ENCODE results near the gene SLC30A9.
A peak's percentile ranks its signal among the peaks of the same experiment; 100 is the strongest.

The SLC30A9 gene

DNA sequence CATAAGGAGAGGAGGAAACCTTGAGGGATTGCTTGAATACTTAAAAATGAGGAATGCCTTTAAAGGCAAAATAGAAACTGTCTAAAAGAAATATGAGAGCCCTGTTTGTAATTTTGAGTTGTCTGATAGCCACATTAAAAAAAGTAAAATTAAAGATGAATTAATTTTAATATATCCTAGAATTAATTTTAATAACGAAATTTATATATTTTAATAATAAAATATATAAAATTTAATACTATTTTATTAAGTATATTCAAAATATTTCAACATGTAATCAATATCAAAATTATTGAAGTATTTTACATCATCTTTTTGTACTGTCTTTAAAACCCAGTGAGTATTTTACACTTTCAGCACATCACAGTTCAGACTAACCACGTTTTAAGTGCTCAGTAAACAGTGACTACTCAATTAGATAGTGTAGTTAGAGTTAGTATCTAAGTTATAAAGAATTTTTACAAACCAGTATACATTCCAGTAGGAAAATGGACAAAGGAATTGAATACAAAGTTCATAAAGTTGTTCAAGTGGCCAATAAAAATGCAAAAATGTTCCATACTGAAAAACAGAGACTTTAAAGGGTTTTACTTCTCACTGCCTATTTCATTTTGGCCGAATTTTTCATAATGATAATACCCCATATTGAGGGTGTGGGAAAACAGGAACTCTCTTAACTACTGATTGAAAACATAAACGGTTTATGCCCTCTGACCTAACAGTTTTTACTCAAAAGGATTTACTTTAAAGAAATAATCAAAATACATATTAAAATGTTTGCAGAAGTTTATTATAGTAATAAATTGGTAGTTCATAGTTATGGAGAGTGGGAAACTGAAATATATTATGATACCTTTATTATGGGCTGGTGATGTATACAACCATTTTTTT is 2.9 kb downstream of the SLC30A9 start:
- no peak for TF ChIP-seq EZH2phosphoT487 (conservative IDR thresholded peaks at IDR 0.05; ENCODE audit: low read length)
- TF ChIP-seq, protein P1, sequence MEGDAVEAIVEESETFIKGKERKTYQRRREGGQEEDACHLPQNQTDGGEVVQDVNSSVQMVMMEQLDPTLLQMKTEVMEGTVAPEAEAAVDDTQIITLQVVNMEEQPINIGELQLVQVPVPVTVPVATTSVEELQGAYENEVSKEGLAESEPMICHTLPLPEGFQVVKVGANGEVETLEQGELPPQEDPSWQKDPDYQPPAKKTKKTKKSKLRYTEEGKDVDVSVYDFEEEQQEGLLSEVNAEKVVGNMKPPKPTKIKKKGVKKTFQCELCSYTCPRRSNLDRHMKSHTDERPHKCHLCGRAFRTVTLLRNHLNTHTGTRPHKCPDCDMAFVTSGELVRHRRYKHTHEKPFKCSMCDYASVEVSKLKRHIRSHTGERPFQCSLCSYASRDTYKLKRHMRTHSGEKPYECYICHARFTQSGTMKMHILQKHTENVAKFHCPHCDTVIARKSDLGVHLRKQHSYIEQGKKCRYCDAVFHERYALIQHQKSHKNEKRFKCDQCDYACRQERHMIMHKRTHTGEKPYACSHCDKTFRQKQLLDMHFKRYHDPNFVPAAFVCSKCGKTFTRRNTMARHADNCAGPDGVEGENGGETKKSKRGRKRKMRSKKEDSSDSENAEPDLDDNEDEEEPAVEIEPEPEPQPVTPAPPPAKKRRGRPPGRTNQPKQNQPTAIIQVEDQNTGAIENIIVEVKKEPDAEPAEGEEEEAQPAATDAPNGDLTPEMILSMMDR (IDR thresholded peaks at IDR 0.05; ENCODE audit: insufficient read depth, low read length, poor library complexity, severe bottlenecking), result no peak
- Histone ChIP-seq H3F3A (ENCODE audit: insufficient read depth) (peaks cover 20% of the 10 kb centered on the region), H3K9me2 (replicated peaks; ENCODE audit: insufficient read depth, low read length) (no peaks in the 10 kb centered on the region), H3K9ac (ENCODE audit: low read length) (0 out of 2 replicates have a peak overlapping the region, but pooled peaks have one; percentile 28), H3K36me3 (ENCODE audit: low read length) (0 out of 2 replicates have a peak, but pooled peaks cover 7% of the 10 kb centered on the region), H3K27me3 (ENCODE audit: low read length) (no peaks in the 10 kb centered on the region), H3K4me3 (ENCODE audit: insufficient read depth, low read length, poor library complexity, severe bottlenecking) (no peak overlapping the region), H3K9me3 (ENCODE audit: insufficient read depth, low read length) (no peaks in the 10 kb centered on the region), H3K79me2 (ENCODE audit: insufficient read depth, low read length) (peaks cover 61% of the 10 kb centered on the region), H3K27ac (ENCODE audit: low read depth, low read length) (no peak overlapping the region), H4K20me1 (ENCODE audit: low read depth, low read length) (no peaks in the 10 kb centered on the region), H2AFZ (ENCODE audit: low read depth, low read length, severe bottlenecking) (no peak overlapping the region), H3K4me2 (ENCODE audit: low read depth, low read length, poor library complexity, severe bottlenecking) (peak overlapping the region; percentile 93)

DNA sequence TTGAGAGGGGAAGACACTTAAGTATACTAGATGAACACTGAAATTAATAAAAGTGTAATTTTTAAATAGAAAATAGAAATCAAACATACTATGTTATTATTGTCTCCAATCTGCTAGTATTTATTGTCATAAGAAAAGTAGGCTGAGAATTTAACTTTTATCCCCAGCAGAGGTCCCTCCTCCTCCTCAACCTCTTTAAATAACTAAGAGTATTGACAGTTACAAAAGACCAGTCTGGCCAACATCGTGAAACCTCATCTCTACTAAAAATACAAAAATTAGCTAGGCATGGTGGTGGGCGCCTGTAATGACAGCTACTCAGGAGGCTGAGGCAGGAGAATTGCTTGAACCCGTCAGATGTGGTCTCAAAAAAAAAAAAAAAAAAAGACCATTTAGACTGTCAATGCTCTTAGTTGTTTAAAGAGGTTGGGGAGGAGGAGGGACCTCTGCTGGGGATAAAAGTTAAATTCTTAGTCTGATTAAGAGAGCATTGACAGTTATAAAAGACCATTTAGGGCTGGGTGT is 4.2 kb downstream of the SLC30A9 start:
- Histone ChIP-seq H3K9me2 (replicated peaks; ENCODE audit: insufficient read depth, low read length) (no peaks in the 10 kb centered on the region), H3K79me2 (ENCODE audit: insufficient read depth, low read length) (peaks cover 63% of the 10 kb centered on the region)

DNA sequence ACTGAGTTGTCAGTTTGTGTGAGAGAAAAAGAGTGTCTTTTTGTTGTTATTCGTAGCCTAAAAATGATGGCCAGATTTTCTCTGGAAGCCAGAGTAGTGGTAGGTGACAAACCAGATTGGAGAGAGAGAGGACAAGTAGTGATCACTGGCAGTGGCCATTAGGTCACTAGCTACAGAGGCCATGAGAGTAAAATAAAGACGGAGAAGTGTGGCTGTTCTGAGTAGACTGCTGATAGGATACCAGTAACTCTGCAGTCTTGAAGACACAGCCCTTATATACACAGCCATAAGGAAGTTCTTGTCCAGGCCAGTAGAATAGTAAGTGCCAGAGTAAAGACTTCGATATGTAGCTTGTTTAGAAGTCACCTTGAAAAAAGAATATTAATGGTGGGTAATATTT is 7.7 kb downstream of the SLC30A9 start:
- H3K9me3 ChIP-seq (ENCODE audit: insufficient read depth, low read length), result no peaks in the 10 kb centered on the region
- H3K79me2 ChIP-seq (ENCODE audit: insufficient read depth, low read length), result peaks cover 49% of the 10 kb centered on the region
- H4K20me1 ChIP-seq (ENCODE audit: low read depth, low read length), result no peaks in the 10 kb centered on the region
- H3K27ac ChIP-seq (ENCODE audit: low read depth, low read length), result no peak overlapping the region
- no peak for TF ChIP-seq EZH2phosphoT487 (conservative IDR thresholded peaks at IDR 0.05; ENCODE audit: low read length)
- TF ChIP-seq, protein P1 (IDR thresholded peaks at IDR 0.05; ENCODE audit: insufficient read depth, low read length, poor library complexity, severe bottlenecking), result no peak
- H3F3A ChIP-seq (ENCODE audit: insufficient read depth), result peaks cover 10% of the 10 kb centered on the region; the same call in 1 of the 2 replicates
- H3K4me2 ChIP-seq (ENCODE audit: low read depth, low read length, poor library complexity, severe bottlenecking), result no peak overlapping the region
- no peak overlapping the region for H3K9ac ChIP-seq (ENCODE audit: low read length)
- H3K9me2 ChIP-seq (replicated peaks; ENCODE audit: insufficient read depth, low read length), result no peaks in the 10 kb centered on the region
- no peak overlapping the region for H2AFZ ChIP-seq (ENCODE audit: low read depth, low read length, severe bottlenecking)
- H3K36me3 ChIP-seq (ENCODE audit: low read length), result peaks cover 6% of the 10 kb centered on the region; the same call in 1 of the 2 replicates
- H3K27me3 ChIP-seq (ENCODE audit: low read length), result no peaks in the 10 kb centered on the region
- no peak overlapping the region for H3K4me3 ChIP-seq (ENCODE audit: insufficient read depth, low read length, poor library complexity, severe bottlenecking)

More for the DNA sequence above, 4.2 kb downstream of the SLC30A9 start:
- Histone ChIP-seq H2AFZ (ENCODE audit: low read depth, low read length, severe bottlenecking) (no peak overlapping the region), H3K4me3 (ENCODE audit: insufficient read depth, low read length, poor library complexity, severe bottlenecking) (no peak overlapping the region), H3K27ac (ENCODE audit: low read depth, low read length) (no peak overlapping the region), H3K9ac (ENCODE audit: low read length) (no peak overlapping the region), H3K4me2 (ENCODE audit: low read depth, low read length, poor library complexity, severe bottlenecking) (no peak overlapping the region), H3F3A (ENCODE audit: insufficient read depth) (peaks cover 12% of the 10 kb centered on the region; the same call in 1 of the 2 replicates), H3K9me3 (ENCODE audit: insufficient read depth, low read length) (no peaks in the 10 kb centered on the region), H3K27me3 (ENCODE audit: low read length) (no peaks in the 10 kb centered on the region), H3K36me3 (ENCODE audit: low read length) (0 out of 2 replicates have a peak, but pooled peaks cover 7% of the 10 kb centered on the region), H4K20me1 (ENCODE audit: low read depth, low read length) (no peaks in the 10 kb centered on the region)
- TF ChIP-seq EZH2phosphoT487 (conservative IDR thresholded peaks at IDR 0.05; ENCODE audit: low read length), result no peak
- TF ChIP-seq, protein P1 (IDR thresholded peaks at IDR 0.05; ENCODE audit: insufficient read depth, low read length, poor library complexity, severe bottlenecking), result no peak

All from SU-DHL-6 (cell line).